Adrenal gland (tissue), 12 donors: ENCODE data around the gene RBM10. TPM values are rescaled to one million over a fixed set of nuclear protein-coding genes. Genes with fewer than 3 reads are reported as not detected.

ENCODE experiments used
- DNase-seq, 7 donors: peaks; one replicate each; pipeline ENCODE4 v3.0.0-alpha.2; 2019 to 2020
- H3K27ac ChIP-seq, 5 donors: fragments of 200-600 bp; sonication (generic) in 4 of 5; 1 replicate in 3 of 5; 2 replicates in 2 of 5; pipeline versions ENCODE4 v1.5.1 to v1.8.0; 2016 to 2020; ENCODE audit warnings: mild to moderate bottlenecking in 1 of 5
- H3K27me3 ChIP-seq: fragments of 200-600 bp; 2 replicates; pipeline ENCODE4 v1.8.0; 2021
- H3K36me3 ChIP-seq, 2 donors: fragments of 200-600 bp; replicated peaks in 1 of 2; 1 replicate in 1 of 2; 2 replicates in 1 of 2; pipeline versions ENCODE4 v1.5.1 to v1.8.0; 2018 to 2022
- H3K4me1 ChIP-seq, 2 donors: fragments of 200-600 bp; replicated peaks in 1 of 2; 1 replicate in 1 of 2; 2 replicates in 1 of 2; pipeline versions ENCODE4 v1.5.1 to v1.8.0; 2018 to 2021
- H3K4me3 ChIP-seq, 4 donors: fragments of 200-600 bp; sonication (generic) in 3 of 4; one replicate each; pipeline ENCODE4 v1.5.1; 2016 to 2018
- H3K9me3 ChIP-seq, 3 donors: fragments of 200-600 bp; sonication (generic) in 1 of 3; replicated peaks in 1 of 3; 1 replicate in 2 of 3; 2 replicates in 1 of 3; pipeline versions ENCODE4 v1.5.1 to v1.8.0; 2016 to 2021
- CTCF ChIP-seq, 6 experiments: fragments of 450-650 bp in 4 of 6; fragments of 200-600 bp in 2 of 6; sonication (generic) in 1 of 6; IDR thresholded peaks; 1 replicate in 5 of 6; 2 replicates in 1 of 6; pipeline versions ENCODE4 v1.5.1 to v1.8.0; 2016 to 2021; ENCODE audit warnings: antibody characterized with exemption in 6 of 6, mild to moderate bottlenecking in 2 of 6, moderate library complexity in 1 of 6
- POLR2A ChIP-seq, 2 donors: fragments of 450-650 bp; IDR thresholded peaks; one replicate each; pipeline ENCODE4 v1.6.1; 2017; ENCODE audit warnings: antibody characterized with exemption in 2 of 2, mild to moderate bottlenecking in 2 of 2, moderate library complexity in 1 of 2
- WGBS, 4 donors: extraction: QIAGEN DNeasy Blood & Tissue Kit in 2 of 4; methylation state at CpG; one replicate each; pipeline versions ENCODE4 v1.1.5 to v1.1.7; 2013 to 2017; 5-methylcytosine and 5-hydroxymethylcytosine counted together
- intact Hi-C, 2 donors: fragments of 100-400 bp; cut with DNase I; formaldehyde crosslinking; loops; one replicate each; pipeline versions ENCODE4 v1.14.1 to v1.15.0; 2022 to 2023
- polyA plus RNA-seq, 3 donors: library from polyadenylated mRNA; stranded (reverse); fragments of 200-250 nt in 2 of 3; fragments of 350-450 nt in 1 of 3; fragmentation: Illumina TruSeq in 1 of 3; extraction: RNeasy Lipid Tissue Mini Kit (QIAGEN cat#74804) in 1 of 3; gene quantifications; one replicate each; pipeline ENCODE4 v1.2.3, GENCODE V29; 2013 to 2014
- total RNA-seq, 9 donors: library from RNA; depleted of rRNA in 4 of 9; stranded (reverse); fragments of >200 nt in 4 of 9; fragments of 120-200 nt in 1 of 9; fragmentation: NEBNext Ultra II Directional in 1 of 9; extraction: Animal tissue kit (Norgen Biotek cat#: 25700) in 1 of 9; gene quantifications; one replicate each; pipeline versions ENCODE4 v1.1.0 to v1.2.4, GENCODE V29; 2013 to 2023
- donor health status: healthy with polysubstance abuse.
- donor health status: Bipolar disorder and iron deficiency.
- donor health status: DM: yes; HTN: yes; CAD: no.
- donor health status: DM: no; HTN: no; CAD: no.
- donor health status: DM: no; HTN: no; CAD: no.
- donor health status: DM: yes; HTN: yes; CAD: no.

Gene RBM10
- total and polyA plus RNA-seq, 12 donors = 27.7 to 75.9 (median 37.5) TPM

- no peak overlapping the region for H3K4me3 ChIP-seq
- WGBS, 4 donors = 38 to 71% (median 51%) methylated on average over 8 to 10 of the region's 10 CpGs
- no peaks in the 10 kb centered on the region for H3K27me3 ChIP-seq
- TF ChIP-seq POLR2A (IDR thresholded peaks at IDR 0.05) (no peak), CTCF (IDR thresholded peaks at IDR 0.05) (no peak)
- DNase-seq = no peak
- intact Hi-C loops = loop anchor here in 1 of 2 donors (10.0 kb wide), 2 partner anchors 187 to 327 kb away; no protein-coding TSS in a partner anchor
- peak overlapping the region in 4 of 5 donors; percentile 12 to 74 (median 58) for H3K27ac ChIP-seq
- H3K36me3 ChIP-seq = peaks cover 0 to 48% of the 10 kb centered on the region in 2 donors
- H3K4me1 ChIP-seq = peaks cover 38 to 46% of the 10 kb centered on the region in 2 donors
- H3K9me3 ChIP-seq = no peaks in the 10 kb centered on the region
Observed at GRCh38 chrX:47198026-47198686, 53.1 kb downstream of the RBM10 start.

- 45 to 79% (median 64%) methylated on average over 15 of the region's 15 CpGs; no CpG with 5 or more reads in 1 of the 4 donors for WGBS, 4 donors
- TF ChIP-seq POLR2A (IDR thresholded peaks at IDR 0.05) (no peak), CTCF (IDR thresholded peaks at IDR 0.05) (no peak)
- Histone ChIP-seq H3K27me3 (no peaks in the 10 kb centered on the region), H3K27ac (peak overlapping the region in 4 of 5 donors; percentile 12 to 74 (median 42)), H3K4me3 (no peak overlapping the region), H3K9me3 (no peaks in the 10 kb centered on the region), H3K36me3 (peaks cover 0 to 53% of the 10 kb centered on the region in 2 donors), H3K4me1 (peaks cover 38 to 44% of the 10 kb centered on the region in 2 donors)
- DNase-seq = no peak
- intact Hi-C loops = loop anchor here in 1 of 2 donors (10.0 kb wide), 2 partner anchors 186 to 326 kb away; no protein-coding TSS in a partner anchor
Observed at GRCh38 chrX:47198687-47199080, 53.7 kb downstream of the RBM10 start.

GRCh38 chrX:47199286-47199685 lies 54.3 kb downstream of the RBM10 start:
- Histone ChIP-seq H3K9me3 (no peaks in the 10 kb centered on the region), H3K4me1 (peaks cover 38 to 44% of the 10 kb centered on the region in 2 donors), H3K27ac (peak overlapping the region in 3 of 5 donors; percentile 37 to 74 (median 47)), H3K27me3 (no peaks in the 10 kb centered on the region), H3K4me3 (no peak overlapping the region), H3K36me3 (peaks cover 0 to 59% of the 10 kb centered on the region in 2 donors)
- WGBS, 4 donors = 81 to 93% (median 86%) methylated on average over 8 to 10 of the region's 10 CpGs
- TF ChIP-seq POLR2A (IDR thresholded peaks at IDR 0.05) = no peak
- no peak for TF ChIP-seq CTCF (IDR thresholded peaks at IDR 0.05)
- no peak for DNase-seq
- intact Hi-C loops = loop anchor here in 1 of 2 donors (10.0 kb wide), 2 partner anchors 186 to 326 kb away; no protein-coding TSS in a partner anchor

- Histone ChIP-seq H3K4me3 (no peak overlapping the region), H3K4me1 (peaks cover 27 to 34% of the 10 kb centered on the region in 2 donors), H3K27ac (peak overlapping the region in 3 of 5 donors; percentile 26 to 60 (median 47)), H3K36me3 (peaks cover 0 to 72% of the 10 kb centered on the region in 2 donors), H3K27me3 (no peaks in the 10 kb centered on the region), H3K9me3 (no peaks in the 10 kb centered on the region)
- DNase-seq = peak in 6 of 7 donors; percentile 51 to 70 (median 69)
- TF ChIP-seq CTCF (IDR thresholded peaks at IDR 0.05) (peak in 3 of 6 experiments; percentile 22 to 34 (median 27)), POLR2A (IDR thresholded peaks at IDR 0.05) (no peak)
- WGBS, 4 donors = 31 to 87% (median 69%) methylated on average over 2 to 9 of the region's 9 CpGs
- intact Hi-C loops = no loop called here
Observed at GRCh38 chrX:47200385-47201150, 55.5 kb downstream of the RBM10 start.
